ENCODE measurements around the gene L3HYPDH. TPM values are rescaled to one million over a fixed set of nuclear protein-coding genes. Genes with fewer than 3 reads are reported as not detected.

The L3HYPDH gene
- polyA plus RNA-seq, 1 of the 3 experiments (the other 2 are of a cell fraction): 66.2 TPM

DNA sequence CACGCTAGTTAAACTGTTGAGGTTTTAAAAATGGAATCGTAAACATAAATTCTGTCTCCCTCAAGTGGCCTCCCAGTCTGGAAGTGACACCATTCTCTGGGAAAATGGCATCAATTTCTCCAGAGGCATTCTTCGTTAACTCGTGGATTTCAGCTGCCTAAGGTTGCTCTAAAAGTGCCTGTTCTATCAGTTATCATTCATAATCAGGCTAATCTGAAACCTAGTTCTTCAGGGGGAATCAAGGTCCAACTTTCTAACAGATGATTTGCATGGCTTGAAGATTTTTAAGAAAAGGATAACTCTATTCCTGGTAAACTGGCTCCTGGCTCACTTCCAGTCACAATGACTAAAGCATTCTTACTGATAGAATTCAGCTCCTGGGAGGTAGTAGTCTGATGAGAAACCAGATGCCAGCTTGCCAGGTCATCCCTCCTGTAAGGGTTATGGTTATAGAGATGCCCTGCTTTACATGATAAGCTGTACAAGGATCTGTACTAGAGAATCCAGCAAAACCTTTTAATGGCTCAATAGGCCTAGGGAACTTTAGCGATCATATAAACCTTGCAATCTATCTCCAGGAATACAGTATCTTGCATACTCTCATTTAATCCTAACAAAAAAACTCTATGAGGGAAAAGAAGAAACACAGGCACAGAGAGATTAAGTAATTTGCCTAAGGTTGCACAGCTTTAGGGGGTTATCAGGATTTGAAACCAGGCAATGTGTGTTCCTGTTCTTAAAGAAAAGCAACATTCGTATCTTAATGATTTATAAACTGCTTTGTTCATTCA lies 1.5 kb downstream of the L3HYPDH start:
- CTCF ChIA-PET: interaction anchor here (0.9 to 3.4 kb wide), 9 partner anchors 9 to 293 kb away, joined by 3 to 27 read pairs (median 7); partner anchors contain the start of genes CCDC175 and GPR135
- POLR2A ChIA-PET: interaction anchor here (1.7 to 2.0 kb wide), 2 partner anchors 18 to 294 kb away, joined by 8 to 17 read pairs; partner anchors contain the start of genes DAAM1 and GPR135
- H3K36me3 ChIP-seq (replicated peaks in 1 of 2; ENCODE audit: control insufficient read depth in 1 of 2, insufficient read depth in 2 of 2, low read length in 1 of 2): peaks cover 30 to 35% of the 10 kb centered on the region in 2 experiments
- peak overlapping the region; percentile 68 to 89 for H3K4me3 ChIP-seq (ENCODE audit: low read depth in 2 of 2, low read length in 1 of 2)
- H2AFZ ChIP-seq (ENCODE audit: low read depth): no peak overlapping the region
- peak overlapping the region; percentile 97 to 99 for H3K27ac ChIP-seq (ENCODE audit: low read depth in 2 of 2, low read length in 1 of 2)
- H3F3A ChIP-seq (replicated peaks; ENCODE audit: insufficient read depth): peaks cover 26% of the 10 kb centered on the region
- H3K4me1 ChIP-seq (ENCODE audit: control insufficient read depth in 1 of 2, insufficient read depth in 2 of 2, low read depth in 1 of 2, low read length in 1 of 2): peaks cover 12 to 26% of the 10 kb centered on the region in 2 experiments; a peak in 3 of 4 replicates
- peaks cover 95% of the 10 kb centered on the region for H3K79me2 ChIP-seq (ENCODE audit: insufficient read depth)
- DNase-seq: no peak
- no peaks in the 10 kb centered on the region; the same call in 1 of the 2 replicates for H3K9me2 ChIP-seq
- peak overlapping the region; percentile 95 for H3K9ac ChIP-seq
- 0 out of 2 replicates have a peak, but pooled peaks cover 8% of the 10 kb centered on the region for H4K20me1 ChIP-seq (ENCODE audit: insufficient read depth)
- peak overlapping the region; percentile 77 for H3K4me2 ChIP-seq
- 6% methylated on average over 6 of the region's 6 CpGs for WGBS (ENCODE audit: low lambda C conversion rate)
- TF ChIP-seq MXI1 (IDR thresholded peaks at IDR 0.05; ENCODE audit: low read depth, low read length) (no peak), POLR2AphosphoS5 (IDR thresholded peaks at IDR 0.05; ENCODE audit: low read depth, low read length) (peak; percentile 71), FOXM1 (IDR thresholded peaks at IDR 0.05; ENCODE audit: low read depth) (0 out of 2 replicates have a peak, but pooled peaks have one; percentile 42), FOSL2 (IDR thresholded peaks at IDR 0.05; ENCODE audit: borderline replicate concordance, low read depth) (peak; percentile 80), EP300 (IDR thresholded peaks at IDR 0.05; ENCODE audit: borderline replicate concordance in 1 of 2, low read depth in 1 of 2, low read length in 1 of 2) (peak in 1 of 2 experiments; percentile 78; a peak in 1 of 4 replicates), JUND (IDR thresholded peaks at IDR 0.05) (peak; percentile 74), TCF12 (IDR thresholded peaks at IDR 0.05) (peak; percentile 86), TAF1 (IDR thresholded peaks at IDR 0.05; ENCODE audit: borderline replicate concordance, low read depth, low read length) (peak; percentile 24; the same call in 1 of the 2 replicates), PBX3 (IDR thresholded peaks at IDR 0.05) (peak; percentile 53), RCOR1 (IDR thresholded peaks at IDR 0.05; ENCODE audit: low read length) (0 out of 2 replicates have a peak, but pooled peaks have one; percentile 3), NRF1 (IDR thresholded peaks at IDR 0.05; ENCODE audit: low read depth, low read length) (no peak), RXRA (IDR thresholded peaks at IDR 0.05; ENCODE audit: borderline replicate concordance, low read depth) (peak; percentile 70; the same call in 1 of the 2 replicates), RAD21 (IDR thresholded peaks at IDR 0.05; ENCODE audit: low read length) (no peak), TEAD4 (IDR thresholded peaks at IDR 0.05; ENCODE audit: borderline replicate concordance, insufficient read depth) (peak; percentile 81), MEF2A (IDR thresholded peaks at IDR 0.05; ENCODE audit: borderline replicate concordance, low read depth) (0 out of 2 replicates have a peak, but pooled peaks have one; percentile 48), YY1 (IDR thresholded peaks at IDR 0.05; ENCODE audit: low read depth) (peak; percentile 58; the same call in 1 of the 2 replicates), EZH2phosphoT487 (IDR thresholded peaks at IDR 0.05; ENCODE audit: borderline replicate concordance, low read depth) (no peak), NFIC (IDR thresholded peaks at IDR 0.05; ENCODE audit: borderline replicate concordance) (peak; percentile 93), SIN3A (IDR thresholded peaks at IDR 0.05; ENCODE audit: borderline replicate concordance, low read depth, low read length) (peak; percentile 76; the same call in 1 of the 2 replicates), RFX5 (IDR thresholded peaks at IDR 0.05; ENCODE audit: low read length) (no peak), ELF1 (IDR thresholded peaks at IDR 0.05) (no peak), GABPA (IDR thresholded peaks at IDR 0.05; ENCODE audit: low read depth) (no peak)
- TF ChIP-seq, protein P1, sequence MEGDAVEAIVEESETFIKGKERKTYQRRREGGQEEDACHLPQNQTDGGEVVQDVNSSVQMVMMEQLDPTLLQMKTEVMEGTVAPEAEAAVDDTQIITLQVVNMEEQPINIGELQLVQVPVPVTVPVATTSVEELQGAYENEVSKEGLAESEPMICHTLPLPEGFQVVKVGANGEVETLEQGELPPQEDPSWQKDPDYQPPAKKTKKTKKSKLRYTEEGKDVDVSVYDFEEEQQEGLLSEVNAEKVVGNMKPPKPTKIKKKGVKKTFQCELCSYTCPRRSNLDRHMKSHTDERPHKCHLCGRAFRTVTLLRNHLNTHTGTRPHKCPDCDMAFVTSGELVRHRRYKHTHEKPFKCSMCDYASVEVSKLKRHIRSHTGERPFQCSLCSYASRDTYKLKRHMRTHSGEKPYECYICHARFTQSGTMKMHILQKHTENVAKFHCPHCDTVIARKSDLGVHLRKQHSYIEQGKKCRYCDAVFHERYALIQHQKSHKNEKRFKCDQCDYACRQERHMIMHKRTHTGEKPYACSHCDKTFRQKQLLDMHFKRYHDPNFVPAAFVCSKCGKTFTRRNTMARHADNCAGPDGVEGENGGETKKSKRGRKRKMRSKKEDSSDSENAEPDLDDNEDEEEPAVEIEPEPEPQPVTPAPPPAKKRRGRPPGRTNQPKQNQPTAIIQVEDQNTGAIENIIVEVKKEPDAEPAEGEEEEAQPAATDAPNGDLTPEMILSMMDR (IDR thresholded peaks at IDR 0.05): peak; percentile 18; the same call in 1 of the 2 replicates
- H3K9me3 ChIP-seq: no peaks in the 10 kb centered on the region
- no peaks in the 10 kb centered on the region for H3K27me3 ChIP-seq (ENCODE audit: insufficient read depth)

Measured in SK-N-SH (cell line).